Lower leg skin (tissue), 3 donors: ENCODE measurements around the gene SSH2.

ENCODE experiments used
- POLR2A ChIP-seq, 2 donors: fragments of 450-650 bp; IDR thresholded peaks; one replicate each; pipeline ENCODE4 v1.6.1; 2016 to 2017; ENCODE audit warnings: antibody characterized with exemption in 2 of 2, mild to moderate bottlenecking in 1 of 2, moderate library complexity in 1 of 2
- TF ChIP-seq, protein P1 (sequence below), 3 donors: fragments of 450-650 bp; IDR thresholded peaks; one replicate each; pipeline ENCODE4 v1.5.1; 2016; ENCODE audit warnings: antibody characterized with exemption in 3 of 3, mild to moderate bottlenecking in 3 of 3, moderate library complexity in 2 of 3

DNA sequence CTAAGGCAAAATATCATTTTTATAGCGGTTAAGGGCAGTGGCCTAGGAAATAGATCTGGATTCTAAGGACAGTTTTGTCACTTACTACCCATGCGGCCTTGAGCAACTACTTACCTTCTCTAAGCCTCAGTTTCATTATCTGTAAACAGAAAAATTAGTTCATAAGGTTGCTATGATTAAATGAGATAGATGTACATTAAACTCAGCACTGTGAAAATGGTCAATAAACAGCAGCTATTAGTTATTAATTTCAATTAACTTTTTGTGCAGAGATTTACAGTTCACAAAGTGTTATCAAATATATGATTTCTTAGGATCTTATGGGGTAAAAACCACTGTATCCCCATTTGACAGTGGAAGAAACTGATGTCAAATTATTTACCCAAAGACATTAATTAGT lies 171.8 kb downstream of the SSH2 start:
- no peak for TF ChIP-seq POLR2A (IDR thresholded peaks at IDR 0.05)
- TF ChIP-seq, protein P1, sequence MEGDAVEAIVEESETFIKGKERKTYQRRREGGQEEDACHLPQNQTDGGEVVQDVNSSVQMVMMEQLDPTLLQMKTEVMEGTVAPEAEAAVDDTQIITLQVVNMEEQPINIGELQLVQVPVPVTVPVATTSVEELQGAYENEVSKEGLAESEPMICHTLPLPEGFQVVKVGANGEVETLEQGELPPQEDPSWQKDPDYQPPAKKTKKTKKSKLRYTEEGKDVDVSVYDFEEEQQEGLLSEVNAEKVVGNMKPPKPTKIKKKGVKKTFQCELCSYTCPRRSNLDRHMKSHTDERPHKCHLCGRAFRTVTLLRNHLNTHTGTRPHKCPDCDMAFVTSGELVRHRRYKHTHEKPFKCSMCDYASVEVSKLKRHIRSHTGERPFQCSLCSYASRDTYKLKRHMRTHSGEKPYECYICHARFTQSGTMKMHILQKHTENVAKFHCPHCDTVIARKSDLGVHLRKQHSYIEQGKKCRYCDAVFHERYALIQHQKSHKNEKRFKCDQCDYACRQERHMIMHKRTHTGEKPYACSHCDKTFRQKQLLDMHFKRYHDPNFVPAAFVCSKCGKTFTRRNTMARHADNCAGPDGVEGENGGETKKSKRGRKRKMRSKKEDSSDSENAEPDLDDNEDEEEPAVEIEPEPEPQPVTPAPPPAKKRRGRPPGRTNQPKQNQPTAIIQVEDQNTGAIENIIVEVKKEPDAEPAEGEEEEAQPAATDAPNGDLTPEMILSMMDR (IDR thresholded peaks at IDR 0.05): no peak
